ENCODE results near the gene C9orf85. TPM values are rescaled to one million over a fixed set of nuclear protein-coding genes. Genes with fewer than 3 reads are reported as not detected.

C9orf85 gene
- total and polyA plus RNA-seq, 2 of the 4 experiments (the other 2 are of a cell fraction) = 4.3 to 8.4 TPM

- Histone ChIP-seq H3K4me2 (ENCODE audit: low read depth, low read length) (no peak overlapping the region), H4K20me1 (ENCODE audit: insufficient read depth, low read length) (no peaks in the 10 kb centered on the region), H3K18ac (ENCODE audit: low read depth, low read length) (no peak overlapping the region), H3K9me1 (ENCODE audit: insufficient read depth, low read length) (peaks cover 3% of the 10 kb centered on the region; the same call in 1 of the 2 replicates), H3K4ac (ENCODE audit: low read depth, low read length) (no peak overlapping the region), H2BK15ac (ENCODE audit: low read depth, low read length) (no peak overlapping the region), H3K9me3 (ENCODE audit: control insufficient read depth, insufficient read depth, low read length) (no peaks in the 10 kb centered on the region), H4K91ac (ENCODE audit: insufficient read depth, low read depth, low read length) (no peak overlapping the region), H3K4me1 (ENCODE audit: control insufficient read depth, insufficient read depth, low read length) (peaks cover 4% of the 10 kb centered on the region), H2BK120ac (ENCODE audit: low read depth, low read length) (no peak overlapping the region), H3K23ac (ENCODE audit: low read depth, low read length) (no peak overlapping the region), H3K79me1 (ENCODE audit: low read depth in 1 of 2, low read length in 2 of 2) (no peaks in the 10 kb centered on the region), H2AFZ (replicated peaks; ENCODE audit: low read length, poor library complexity) (no peak overlapping the region), H2BK5ac (ENCODE audit: low read depth, low read length, poor library complexity, severe bottlenecking) (no peak overlapping the region), H2AK9ac (replicated peaks; ENCODE audit: low read depth, low read length, poor library complexity) (no peak overlapping the region), H3K27ac (ENCODE audit: insufficient read depth, low read length) (no peak overlapping the region), H3K9ac (ENCODE audit: low read depth, low read length) (no peak overlapping the region), H3K27me3 (ENCODE audit: control insufficient read depth, insufficient read depth, low read length) (no peaks in the 10 kb centered on the region), H4K8ac (ENCODE audit: low read depth in 2 of 2, low read length in 2 of 2) (no peak overlapping the region), H3K14ac (replicated peaks; ENCODE audit: low read depth, low read length) (no peak overlapping the region), H4K5ac (ENCODE audit: low read depth, low read length) (no peak overlapping the region), H2BK20ac (ENCODE audit: low read depth, low read length) (no peak overlapping the region), H3K36me3 (ENCODE audit: control insufficient read depth, insufficient read depth, low read length) (no peaks in the 10 kb centered on the region), H3K4me3 (ENCODE audit: insufficient read depth, low read depth, low read length) (no peak overlapping the region), H3K56ac (ENCODE audit: extremely low read depth, insufficient read depth, low read length) (no peak overlapping the region), H2AK5ac (ENCODE audit: low read depth, low read length) (no peak overlapping the region)
- dilution Hi-C loops (cut with HindIII; ENCODE audit: low sequenced_read_pairs, unreplicated experiment) (no loop called here), in situ Hi-C loops (cut with MboI; ENCODE audit: low sequenced_read_pairs) (no loop called here), intact Hi-C loops (cut with micrococcal nuclease) (loop anchor here (5.0 kb wide), 1 partner anchor 45 kb away; no protein-coding TSS in a partner anchor)
- CTCF ChIA-PET = interaction anchor here (0.7 kb wide), 1 partner anchor 27 kb away, joined by 3 read pairs; no protein-coding TSS in a partner anchor
- POLR2A ChIA-PET (ENCODE audit: unreplicated experiment) = no interaction called here
- no CpG with 5 or more reads among the region's 11 CpGs for WGBS, 2 experiments (ENCODE audit: extremely low coverage in 2 of 2, insufficient read length in 1 of 2)
- ATAC-seq (ENCODE audit: low read depth) (no peak), DNase-seq (no peak)
- no TSS peak for BruUV-seq (replicated peaks)
- TF ChIP-seq CTCF (conservative IDR thresholded peaks at IDR 0.05; ENCODE audit: low read depth, low read length) = no peak
- TF ChIP-seq NFE2L2 (IDR thresholded peaks at IDR 0.05; ENCODE audit: low read depth, low read length) = no peak
- no peak for TF ChIP-seq CEBPB (IDR thresholded peaks at IDR 0.05; ENCODE audit: low read depth, low read length)
- TF ChIP-seq MXI1 (IDR thresholded peaks at IDR 0.05; ENCODE audit: borderline replicate concordance, low read depth, low read length) = no peak
- no peak for TF ChIP-seq RCOR1 (IDR thresholded peaks at IDR 0.05; ENCODE audit: insufficient replicate concordance, low read length)
- TF ChIP-seq FOS (IDR thresholded peaks at IDR 0.05; ENCODE audit: low read depth, low read length) = no peak
- TF ChIP-seq SMC3 (IDR thresholded peaks at IDR 0.05; ENCODE audit: low read depth, low read length) = no peak
- TF ChIP-seq RAD21 (IDR thresholded peaks at IDR 0.05; ENCODE audit: low read length) = no peak
- TF ChIP-seq MAFK (IDR thresholded peaks at IDR 0.05; ENCODE audit: low read depth, low read length) = no peak
- TF ChIP-seq RFX5 (IDR thresholded peaks at IDR 0.05; ENCODE audit: low read depth, low read length) = no peak
- TF ChIP-seq ELK1 (IDR thresholded peaks at IDR 0.05; ENCODE audit: borderline replicate concordance, low read depth, low read length) = no peak
- TF ChIP-seq POLR2A (IDR thresholded peaks at IDR 0.05; ENCODE audit: low read depth, low read length) = no peak
- no peak for TF ChIP-seq MAZ (IDR thresholded peaks at IDR 0.05; ENCODE audit: borderline replicate concordance, low read depth, low read length)
- TF ChIP-seq USF2 (IDR thresholded peaks at IDR 0.05; ENCODE audit: low read depth, low read length) = no peak
- no peak for TF ChIP-seq CHD1 (IDR thresholded peaks at IDR 0.05; ENCODE audit: low read depth, low read length)
These were observed 76.3 kb downstream of the C9orf85 start for GRCh38 chr9:71987471-71988371.
